H9 (cell line): ENCODE data around the gene PLA2G2E. TPM values are rescaled to one million over a fixed set of nuclear protein-coding genes. Genes with fewer than 3 reads are reported as not detected.

ENCODE experiments used
- DNase-seq: peaks from one replicate; pipeline ENCODE4 v3.0.0-alpha.2; 2017
- H2AFZ ChIP-seq: one replicate; pipeline ENCODE4 v1.6.1; 2013; ENCODE audit warnings: mild to moderate bottlenecking, low read length, control low read depth, moderate library complexity
- H2AK5ac ChIP-seq: 2 replicates; pipeline ENCODE4 v1.6.1; 2013; ENCODE audit warnings: low read length, control low read depth, mixed read lengths; ENCODE audit not compliant: insufficient read length
- H2BK120ac ChIP-seq: one replicate; pipeline ENCODE4 v1.6.1; 2013; ENCODE audit warnings: low read depth, mild to moderate bottlenecking, low read length, control low read depth, inconsistent platforms; ENCODE audit not compliant: poor library complexity, severe bottlenecking
- H2BK12ac ChIP-seq: 2 replicates; pipeline ENCODE4 v1.6.1; 2013; ENCODE audit warnings: low read length, control low read depth, mixed read lengths, low read depth; ENCODE audit not compliant: insufficient read length
- H2BK15ac ChIP-seq: 2 replicates; pipeline ENCODE4 v1.6.1; 2013; ENCODE audit warnings: low read depth, low read length, control low read depth
- H2BK20ac ChIP-seq: one replicate; pipeline ENCODE4 v1.6.1; 2013; ENCODE audit warnings: low read depth, mild to moderate bottlenecking, low read length, control low read depth, inconsistent platforms; ENCODE audit not compliant: poor library complexity, severe bottlenecking
- H2BK5ac ChIP-seq: 2 replicates; pipeline ENCODE4 v1.6.1; 2013; ENCODE audit warnings: low read length, control low read depth, mixed read lengths; ENCODE audit not compliant: insufficient read length
- H3K14ac ChIP-seq: 2 replicates; pipeline ENCODE4 v1.6.1; 2013; ENCODE audit warnings: low read length, control low read depth; ENCODE audit not compliant: insufficient read depth
- H3K18ac ChIP-seq: 2 replicates; pipeline ENCODE4 v1.6.1; 2013; ENCODE audit warnings: low read depth, mild to moderate bottlenecking, mixed read lengths, low read length, control low read depth; ENCODE audit not compliant: insufficient read length
- H3K23ac ChIP-seq: 2 replicates; pipeline ENCODE4 v1.6.1; 2013; ENCODE audit warnings: low read length, control low read depth, mixed read lengths, low read depth; ENCODE audit not compliant: insufficient read length
- H3K23me2 ChIP-seq: 2 replicates; pipeline ENCODE4 v1.6.1; 2013; ENCODE audit warnings: low read depth, mild to moderate bottlenecking, mixed read lengths, low read length, control low read depth; ENCODE audit not compliant: insufficient read length, poor library complexity, severe bottlenecking
- H3K27ac ChIP-seq: 2 replicates; pipeline ENCODE4 v1.5.1; 2013; ENCODE audit warnings: low read length, control low read depth, mixed read lengths, low read depth; ENCODE audit not compliant: insufficient read length
- H3K27me3 ChIP-seq: 2 replicates; pipeline ENCODE4 v1.6.1; 2013; ENCODE audit warnings: low read length, control low read depth, inconsistent platforms; ENCODE audit not compliant: insufficient read depth
- H3K4ac ChIP-seq: 2 replicates; pipeline ENCODE4 v1.6.1; 2013; ENCODE audit warnings: low read depth, mild to moderate bottlenecking, control low read depth, inconsistent platforms, low read length, moderate library complexity
- H3K4me1 ChIP-seq: 2 replicates; pipeline ENCODE4 v1.6.1; 2013; ENCODE audit warnings: low read length, control low read depth, inconsistent platforms; ENCODE audit not compliant: insufficient read depth
- H3K4me2 ChIP-seq: 2 replicates; pipeline ENCODE4 v1.6.1; 2013; ENCODE audit warnings: low read length, control low read depth, mixed read lengths; ENCODE audit not compliant: insufficient read length, insufficient read depth
- H3K56ac ChIP-seq: 2 replicates; pipeline ENCODE4 v1.6.1; 2013; ENCODE audit warnings: low read depth, mild to moderate bottlenecking, mixed read lengths, low read length, control low read depth; ENCODE audit not compliant: insufficient read length
- H3K79me1 ChIP-seq: 2 replicates; pipeline ENCODE4 v1.6.1; 2013; ENCODE audit warnings: low read depth, mild to moderate bottlenecking, moderate library complexity, low read length, control low read depth, inconsistent platforms; ENCODE audit not compliant: insufficient read depth, poor library complexity, severe bottlenecking
- H3K79me2 ChIP-seq: 2 replicates; pipeline ENCODE4 v1.6.1; 2013; ENCODE audit warnings: low read length, control low read depth, inconsistent platforms; ENCODE audit not compliant: insufficient read depth
- H3K9ac ChIP-seq: 2 replicates; pipeline ENCODE4 v1.6.1; 2013; ENCODE audit warnings: low read length, control low read depth, mixed read lengths; ENCODE audit not compliant: insufficient read length; ENCODE audit errors: extremely low read depth
- H3K9me3 ChIP-seq: one replicate; pipeline ENCODE4 v1.6.1; 2013; ENCODE audit warnings: low read depth, low read length, inconsistent platforms; ENCODE audit not compliant: control insufficient read depth
- H3T11ph ChIP-seq: one replicate; pipeline ENCODE4 v1.6.1; 2013; ENCODE audit warnings: mild to moderate bottlenecking, low read length, control low read depth, inconsistent platforms
- H4K20me1 ChIP-seq: one replicate; pipeline ENCODE4 v1.6.1; 2013; ENCODE audit not compliant: control insufficient read depth, insufficient read length, insufficient read depth
- H4K5ac ChIP-seq: 2 replicates; pipeline ENCODE4 v1.6.1; 2013; ENCODE audit warnings: low read depth, mild to moderate bottlenecking, mixed read lengths, low read length, control low read depth; ENCODE audit not compliant: insufficient read length
- H4K8ac ChIP-seq: replicated peaks from 2 replicates; pipeline ENCODE4 v1.6.1; 2013; ENCODE audit warnings: low read length, control low read depth, mixed read lengths, low read depth; ENCODE audit not compliant: insufficient read length
- H4K91ac ChIP-seq: 2 replicates; pipeline ENCODE4 v1.6.1; 2013; ENCODE audit warnings: low read depth, mild to moderate bottlenecking, moderate library complexity, mixed read lengths, low read length, control low read depth; ENCODE audit not compliant: insufficient read length
- H3K27ac Mint-ChIP-seq, 3 experiments: 2 replicates in 2 of 3; 3 replicates in 1 of 3; pipeline ENCODE4 v1.8.0; 2020 to 2021; ENCODE audit warnings: mixed read lengths in 3 of 3, mild to moderate bottlenecking in 1 of 3, moderate library complexity in 1 of 3
- H3K27me3 Mint-ChIP-seq: 2 replicates; pipeline ENCODE4 v1.8.0; 2021; ENCODE audit warnings: low read depth, mild to moderate bottlenecking, moderate library complexity, mixed read lengths
- H3K36me3 Mint-ChIP-seq, 3 experiments: 2 replicates in 2 of 3; 3 replicates in 1 of 3; pipeline ENCODE4 v1.8.0; 2020 to 2021; ENCODE audit warnings: low read depth in 3 of 3, mixed read lengths in 3 of 3; ENCODE audit not compliant: insufficient read depth in 1 of 3
- H3K4me1 Mint-ChIP-seq, 2 experiments: 2 replicates each; pipeline ENCODE4 v1.8.0; 2020; ENCODE audit warnings: mixed read lengths in 2 of 2
- H3K4me3 Mint-ChIP-seq, 2 experiments: 2 replicates in 1 of 2; 3 replicates in 1 of 2; pipeline ENCODE4 v1.8.0; 2020 to 2021; ENCODE audit warnings: mild to moderate bottlenecking in 2 of 2, mixed read lengths in 2 of 2, moderate library complexity in 1 of 2
- H3K9me3 Mint-ChIP-seq, 2 experiments: 2 replicates in 1 of 2; 3 replicates in 1 of 2; pipeline ENCODE4 v1.8.0; 2020; ENCODE audit warnings: mild to moderate bottlenecking in 2 of 2, mixed read lengths in 2 of 2, moderate library complexity in 1 of 2
- WGBS: extraction: QIAGEN DNeasy Blood & Tissue Kit; methylation state at CpG from one replicate; pipeline ENCODE4 v1.1.7; 2013; ENCODE audit warnings: missing lambda C conversion rate, low lambda C conversion rate, mixed read lengths; ENCODE audit not compliant: insufficient read length; ENCODE audit errors: extremely low coverage; 5-methylcytosine and 5-hydroxymethylcytosine counted together
- total RNA-seq: library from RNA; stranded (reverse); gene quantifications from 2 replicates; pipeline ENCODE4 v1.2.1, GENCODE V29; 2021
- TF ChIP-seq, protein P1 (sequence below): fragments of 200-600 bp; sonication (generic); conservative IDR thresholded peaks from 3 replicates; pipeline ENCODE4 v1.8.0; 2021; ENCODE audit warnings: antibody characterized with exemption, mild to moderate bottlenecking

PLA2G2E gene
- total RNA-seq, 1 experiment from 2014 or later = not detected

DNA sequence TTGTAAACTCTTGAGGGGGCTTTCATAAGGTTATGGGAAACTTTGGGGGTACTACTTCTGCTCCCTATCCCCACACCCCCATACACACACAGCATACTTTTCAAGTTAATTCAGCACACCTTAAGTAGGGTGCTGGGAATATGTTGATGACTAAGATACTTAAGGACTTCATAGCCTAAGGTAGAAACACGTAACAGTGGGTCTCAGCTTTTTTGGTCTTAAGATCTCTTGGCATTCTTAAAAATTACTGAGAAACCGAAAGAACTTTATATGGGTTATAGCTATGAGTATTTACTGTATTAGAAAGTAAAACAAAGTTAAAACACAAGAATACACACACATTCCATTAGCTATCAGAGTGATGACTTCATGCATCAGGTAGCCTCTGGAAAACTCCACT is 39.1 kb downstream of the PLA2G2E start:
- no CpG with 5 or more reads among the region's 2 CpGs for WGBS
- H3K56ac ChIP-seq = no peak overlapping the region
- H2AK5ac ChIP-seq = no peak overlapping the region
- H2BK120ac ChIP-seq = no peak overlapping the region
- peaks cover 0 to 7% of the 10 kb centered on the region in 2 experiments; a peak in 2 of 5 replicates for H3K9me3 Mint-ChIP-seq
- H3K14ac ChIP-seq = no peak overlapping the region
- H3K4me3 Mint-ChIP-seq = peak overlapping the region in 1 of 2 experiments; percentile 29; a peak in 2 of 5 replicates
- no peak overlapping the region for H3K23ac ChIP-seq
- H2BK20ac ChIP-seq = no peak overlapping the region
- H3K36me3 Mint-ChIP-seq = peaks cover 0 to 10% (median 5%) of the 10 kb centered on the region in 3 experiments; a peak in 5 of 7 replicates
- peak overlapping the region; percentile 79 for H3K4me2 ChIP-seq
- peaks cover 4% of the 10 kb centered on the region for H3K79me1 ChIP-seq
- peaks cover 29% of the 10 kb centered on the region; the same call in 1 of the 2 replicates for H3K79me2 ChIP-seq
- H3T11ph ChIP-seq = no peak overlapping the region
- no peak for DNase-seq
- peaks cover 2% of the 10 kb centered on the region; the same call in 1 of the 2 replicates for H3K4me1 ChIP-seq
- no peak overlapping the region for H2BK15ac ChIP-seq
- H3K4me1 Mint-ChIP-seq = peaks cover 16 to 18% of the 10 kb centered on the region in 2 experiments
- H4K5ac ChIP-seq = no peak overlapping the region
- TF ChIP-seq, protein P1, sequence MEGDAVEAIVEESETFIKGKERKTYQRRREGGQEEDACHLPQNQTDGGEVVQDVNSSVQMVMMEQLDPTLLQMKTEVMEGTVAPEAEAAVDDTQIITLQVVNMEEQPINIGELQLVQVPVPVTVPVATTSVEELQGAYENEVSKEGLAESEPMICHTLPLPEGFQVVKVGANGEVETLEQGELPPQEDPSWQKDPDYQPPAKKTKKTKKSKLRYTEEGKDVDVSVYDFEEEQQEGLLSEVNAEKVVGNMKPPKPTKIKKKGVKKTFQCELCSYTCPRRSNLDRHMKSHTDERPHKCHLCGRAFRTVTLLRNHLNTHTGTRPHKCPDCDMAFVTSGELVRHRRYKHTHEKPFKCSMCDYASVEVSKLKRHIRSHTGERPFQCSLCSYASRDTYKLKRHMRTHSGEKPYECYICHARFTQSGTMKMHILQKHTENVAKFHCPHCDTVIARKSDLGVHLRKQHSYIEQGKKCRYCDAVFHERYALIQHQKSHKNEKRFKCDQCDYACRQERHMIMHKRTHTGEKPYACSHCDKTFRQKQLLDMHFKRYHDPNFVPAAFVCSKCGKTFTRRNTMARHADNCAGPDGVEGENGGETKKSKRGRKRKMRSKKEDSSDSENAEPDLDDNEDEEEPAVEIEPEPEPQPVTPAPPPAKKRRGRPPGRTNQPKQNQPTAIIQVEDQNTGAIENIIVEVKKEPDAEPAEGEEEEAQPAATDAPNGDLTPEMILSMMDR = no peak
- no peaks in the 10 kb centered on the region for H3K27me3 ChIP-seq
- peaks cover 2% of the 10 kb centered on the region for H4K20me1 ChIP-seq
- H3K23me2 ChIP-seq = peaks cover 7% of the 10 kb centered on the region
- no peak overlapping the region for H3K27ac ChIP-seq
- no peak overlapping the region for H2AFZ ChIP-seq
- no peaks in the 10 kb centered on the region for H3K9me3 ChIP-seq
- no peaks in the 10 kb centered on the region; the same call in none of the 2 replicates for H3K27me3 Mint-ChIP-seq
- no peak overlapping the region for H3K9ac ChIP-seq
- no peak overlapping the region for H2BK12ac ChIP-seq
- H3K4ac ChIP-seq = no peak overlapping the region
- no peak overlapping the region for H3K18ac ChIP-seq
- no peak overlapping the region for H4K8ac ChIP-seq
- no peak overlapping the region for H2BK5ac ChIP-seq
- H3K27ac Mint-ChIP-seq = no peak overlapping the region
- H4K91ac ChIP-seq = no peak overlapping the region
